Head of caudate nucleus (tissue), 42 donors: ENCODE data around the gene WNT3A.

Experiments used
- DNase-seq, 42 donors: peaks; one replicate each; pipeline versions ENCODE4 v3.0.0 to v3.0.0-alpha.2; 2020 to 2021; ENCODE audit warnings: mixed read lengths in 7 of 42
- intact Hi-C: fragments of 100-400 bp; cut with DNase I; formaldehyde crosslinking; loops from one replicate; pipeline ENCODE4 v1.15.0; 2022

WNT3A gene

DNA sequence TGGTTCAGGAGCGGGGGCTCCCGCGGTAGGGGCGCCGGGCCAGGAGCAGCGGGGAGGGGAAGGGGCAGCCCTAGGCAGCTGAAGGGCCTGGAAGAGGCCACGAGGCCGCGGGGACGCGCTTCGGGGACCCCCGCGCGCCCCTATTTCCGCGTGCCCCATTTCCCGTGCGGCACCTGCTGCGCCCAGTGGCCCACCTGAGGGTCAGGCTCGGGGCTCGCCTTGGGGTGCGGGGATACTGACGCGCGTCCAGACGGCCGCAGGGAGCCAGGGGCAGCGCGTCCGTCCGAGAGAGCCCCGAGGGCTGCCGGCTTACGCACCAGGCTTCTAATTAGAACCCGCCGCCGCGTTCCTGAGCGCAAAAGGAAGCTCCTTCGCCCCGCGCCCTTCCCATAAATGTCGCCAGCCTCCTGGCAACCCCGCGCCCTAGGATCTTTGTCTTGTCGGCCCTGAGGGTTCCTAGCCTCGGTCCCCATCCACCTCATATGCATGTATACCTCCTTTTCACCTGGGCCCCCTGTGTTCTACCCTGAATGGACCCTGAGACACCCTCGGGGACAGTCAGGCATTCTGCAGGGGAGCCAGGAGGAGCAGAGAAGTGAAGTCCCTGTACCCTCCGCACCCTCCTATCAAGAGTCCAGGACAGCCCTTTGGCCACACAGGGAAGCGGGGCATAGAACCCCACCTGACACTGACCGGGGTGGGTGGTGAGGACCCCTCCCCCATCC is 1.8 kb downstream of the WNT3A start:
- intact Hi-C loops, result no loop called here
- DNase-seq, result peak in 6 of 42 donors; percentile 2 to 30 (median 15)

DNA sequence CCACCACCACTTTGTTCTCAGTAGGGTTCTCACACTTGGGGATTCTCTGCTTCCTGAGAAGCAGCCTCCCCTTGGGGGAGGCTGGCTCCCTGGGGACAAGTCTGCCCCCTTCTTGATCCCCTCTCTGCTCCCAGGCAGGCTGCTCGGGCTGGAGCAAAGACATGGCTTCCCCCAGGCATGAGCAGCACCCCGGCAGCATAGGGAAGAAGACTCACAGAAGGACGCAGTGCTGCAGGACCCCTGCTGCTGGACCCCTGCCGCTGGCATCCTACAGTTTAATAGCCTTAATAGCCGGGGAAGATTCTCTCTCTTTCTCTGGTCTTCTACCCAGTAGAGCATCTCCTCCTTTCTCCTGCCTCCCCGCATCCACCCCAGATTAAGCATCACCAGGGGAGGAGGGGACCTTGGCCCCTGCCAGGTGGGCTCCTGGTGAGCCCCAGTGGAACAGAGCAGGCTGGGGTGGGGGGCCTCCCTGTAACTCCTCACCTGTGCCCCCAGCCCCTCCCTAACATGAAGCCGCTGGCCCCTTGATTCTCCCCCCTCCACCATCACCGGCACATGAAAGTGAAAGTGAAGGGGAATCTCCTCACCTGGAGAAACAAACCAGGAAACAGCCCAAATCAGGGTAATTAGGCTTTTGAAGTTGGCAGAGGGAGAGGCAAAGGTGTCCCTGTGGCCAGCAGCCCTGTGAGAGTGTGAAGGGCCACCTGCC is 2.5 kb downstream of the WNT3A start:
- peak in 5 of 42 donors; percentile 3 to 30 (median 14) for DNase-seq
- intact Hi-C loops, result no loop called here

DNA sequence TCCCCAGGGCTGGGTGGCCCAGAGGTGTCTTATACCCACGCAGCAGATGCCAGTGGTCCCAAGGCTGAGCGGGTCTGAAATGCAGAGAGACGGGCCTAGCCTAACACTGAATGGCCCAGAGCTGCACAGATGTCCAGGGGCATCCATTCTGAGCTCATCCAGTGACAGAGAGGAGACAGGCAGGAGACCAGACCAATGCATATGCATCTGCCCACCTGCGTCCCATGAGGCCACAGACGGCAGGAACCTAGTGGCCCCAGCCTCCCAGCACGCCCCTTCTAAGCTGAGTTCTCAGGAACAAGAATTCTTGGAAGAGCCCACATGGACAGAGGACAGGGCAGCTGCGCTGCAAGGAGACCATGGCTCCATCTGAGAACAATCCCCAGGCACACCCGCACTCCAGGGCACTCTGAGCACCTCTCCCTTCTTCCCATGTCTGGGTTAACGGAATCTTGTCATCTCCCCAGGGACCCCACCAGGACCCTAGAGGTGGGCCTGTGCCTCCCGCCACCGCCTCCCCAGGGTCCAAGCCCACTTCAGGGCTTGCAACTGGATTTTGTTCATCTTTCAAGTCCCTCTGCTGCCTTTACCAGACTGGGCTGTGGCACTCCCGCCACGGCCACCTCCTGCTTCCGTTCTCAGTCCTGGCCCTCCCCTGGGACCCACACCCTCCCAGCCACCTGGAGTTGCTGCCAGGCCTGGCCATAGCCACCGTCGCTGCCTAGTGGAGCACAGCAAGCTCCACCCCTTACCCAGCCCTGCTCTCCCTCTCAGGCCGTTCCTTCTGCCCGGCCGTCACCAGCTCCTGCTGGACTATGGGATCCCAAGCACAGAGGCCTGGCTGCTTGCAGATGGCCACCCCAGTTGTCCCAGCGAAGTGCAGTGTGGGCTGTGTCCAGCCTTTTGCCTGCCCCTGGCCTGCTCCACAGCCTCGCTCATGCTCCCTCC is 3.3 kb downstream of the WNT3A start:
- intact Hi-C loops, result no loop called here
- DNase-seq, result peak in 6 of 42 donors; percentile 6 to 39 (median 20)

DNA sequence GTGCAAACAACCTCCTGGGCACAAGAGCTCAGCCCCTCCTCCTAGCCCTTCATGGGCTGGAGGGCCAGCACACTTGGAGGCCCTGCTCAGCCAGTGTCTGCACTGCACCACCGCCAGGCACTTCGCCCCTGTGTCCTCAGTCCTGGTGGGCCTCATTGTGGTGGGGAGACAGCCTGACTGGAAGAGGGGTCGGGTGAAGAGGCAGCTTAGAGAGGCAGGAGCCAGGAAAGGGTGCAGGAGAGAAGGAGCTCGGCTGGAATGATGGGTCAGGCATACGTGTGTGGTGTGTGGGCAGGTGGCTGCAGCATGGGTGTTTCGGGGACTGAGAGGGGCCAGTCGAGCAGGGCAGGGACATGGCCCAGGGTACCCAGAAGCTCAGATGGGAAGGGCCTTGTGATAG is 4.1 kb downstream of the WNT3A start:
- peak in 5 of 42 donors; percentile 3 to 22 (median 8) for DNase-seq
- intact Hi-C loops, result no loop called here

DNA sequence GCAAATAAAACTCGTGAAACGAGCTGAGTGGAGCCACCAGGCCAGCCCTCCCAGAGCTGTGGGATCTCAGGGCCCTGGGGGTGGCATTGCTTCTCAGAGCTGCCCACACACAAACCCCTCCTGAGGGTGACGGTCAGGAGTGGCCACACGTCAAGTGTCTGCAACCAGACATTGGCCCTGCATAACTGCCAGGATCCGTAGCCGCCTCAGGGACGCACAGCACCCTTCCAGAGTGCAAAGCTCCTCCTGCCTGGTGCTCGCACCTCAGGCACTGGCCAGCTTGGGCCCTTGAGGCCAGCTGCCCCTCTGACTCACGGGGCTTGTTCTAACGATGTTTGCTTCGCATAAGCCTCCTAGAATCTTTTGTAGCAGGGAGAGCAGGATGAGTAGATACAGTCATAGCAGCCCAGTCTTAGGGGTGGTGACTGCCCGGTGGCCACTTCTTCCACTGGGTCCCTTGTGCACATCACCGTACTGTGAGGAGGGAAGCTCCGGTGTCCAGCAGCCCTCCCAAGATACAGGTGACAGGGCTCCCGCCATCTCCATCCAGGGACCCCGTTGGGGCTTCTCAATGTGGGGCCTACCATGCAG is 5.0 kb downstream of the WNT3A start:
- DNase-seq, result peak in 10 of 42 donors; percentile 3 to 39 (median 8)
- intact Hi-C loops, result no loop called here

DNA sequence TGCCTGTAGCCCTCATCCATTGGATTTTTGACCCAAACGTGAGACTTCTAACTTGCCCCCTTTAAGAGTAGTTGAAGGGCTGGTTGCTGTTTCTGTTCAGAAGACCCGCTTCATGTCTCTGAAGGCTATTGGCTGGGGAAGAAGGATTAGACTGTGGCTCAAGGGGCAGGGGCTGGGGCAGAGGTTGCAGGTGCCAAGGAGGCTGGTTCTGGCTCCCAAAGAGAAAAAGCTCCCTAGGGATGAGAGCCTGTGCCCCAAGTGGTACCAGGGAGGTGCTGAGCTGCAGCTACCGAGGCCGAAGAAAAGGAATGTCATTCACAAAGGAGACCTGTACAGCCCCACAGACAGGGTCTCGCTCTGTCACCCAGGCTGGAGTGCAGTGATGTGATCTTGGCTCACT is 5.8 kb downstream of the WNT3A start:
- DNase-seq, result peak in 3 of 42 donors; percentile 1 to 15 (median 10)
- intact Hi-C loops, result no loop called here

DNA sequence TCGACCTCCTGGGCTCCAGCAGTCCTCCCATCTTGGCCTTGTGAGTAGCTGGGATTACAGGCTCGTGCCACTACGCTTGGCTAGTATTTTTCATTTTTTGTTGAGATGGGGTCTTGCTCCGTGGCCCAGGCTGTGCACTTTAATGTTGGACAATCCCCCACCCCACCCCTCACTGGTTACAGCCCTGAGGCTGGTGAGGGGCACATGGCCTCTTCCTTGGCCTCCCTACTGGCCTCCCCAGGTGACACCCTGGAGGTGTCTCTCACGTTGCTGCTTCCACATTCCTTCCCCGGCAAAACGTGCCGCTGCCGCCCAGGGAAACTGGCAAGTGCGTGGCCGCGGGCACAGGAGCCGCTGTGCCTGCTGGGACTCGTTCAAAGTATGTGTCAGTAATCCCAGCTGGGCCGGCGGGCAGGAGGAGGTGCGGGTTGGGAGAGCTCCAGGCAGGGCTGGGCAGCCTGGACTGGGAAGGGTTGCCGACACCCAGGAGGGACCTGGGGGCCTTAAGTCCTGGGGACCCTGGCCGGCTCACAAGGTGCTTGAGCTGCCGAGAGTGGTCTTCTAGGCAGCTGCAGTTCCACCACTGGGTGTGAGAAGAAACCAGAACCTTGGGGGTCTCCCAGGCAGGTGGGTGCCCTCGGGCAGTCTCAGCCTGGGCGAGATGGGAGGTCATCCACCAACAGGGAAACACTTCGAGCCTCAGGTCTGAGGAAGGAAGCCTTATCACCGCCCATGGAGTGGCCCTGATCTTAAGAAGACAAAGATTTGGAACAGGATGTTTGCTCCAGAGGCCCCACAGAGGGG is 6.5 kb downstream of the WNT3A start:
- intact Hi-C loops, result no loop called here
- DNase-seq, result peak in 11 of 42 donors; percentile 4 to 43 (median 13)

DNA sequence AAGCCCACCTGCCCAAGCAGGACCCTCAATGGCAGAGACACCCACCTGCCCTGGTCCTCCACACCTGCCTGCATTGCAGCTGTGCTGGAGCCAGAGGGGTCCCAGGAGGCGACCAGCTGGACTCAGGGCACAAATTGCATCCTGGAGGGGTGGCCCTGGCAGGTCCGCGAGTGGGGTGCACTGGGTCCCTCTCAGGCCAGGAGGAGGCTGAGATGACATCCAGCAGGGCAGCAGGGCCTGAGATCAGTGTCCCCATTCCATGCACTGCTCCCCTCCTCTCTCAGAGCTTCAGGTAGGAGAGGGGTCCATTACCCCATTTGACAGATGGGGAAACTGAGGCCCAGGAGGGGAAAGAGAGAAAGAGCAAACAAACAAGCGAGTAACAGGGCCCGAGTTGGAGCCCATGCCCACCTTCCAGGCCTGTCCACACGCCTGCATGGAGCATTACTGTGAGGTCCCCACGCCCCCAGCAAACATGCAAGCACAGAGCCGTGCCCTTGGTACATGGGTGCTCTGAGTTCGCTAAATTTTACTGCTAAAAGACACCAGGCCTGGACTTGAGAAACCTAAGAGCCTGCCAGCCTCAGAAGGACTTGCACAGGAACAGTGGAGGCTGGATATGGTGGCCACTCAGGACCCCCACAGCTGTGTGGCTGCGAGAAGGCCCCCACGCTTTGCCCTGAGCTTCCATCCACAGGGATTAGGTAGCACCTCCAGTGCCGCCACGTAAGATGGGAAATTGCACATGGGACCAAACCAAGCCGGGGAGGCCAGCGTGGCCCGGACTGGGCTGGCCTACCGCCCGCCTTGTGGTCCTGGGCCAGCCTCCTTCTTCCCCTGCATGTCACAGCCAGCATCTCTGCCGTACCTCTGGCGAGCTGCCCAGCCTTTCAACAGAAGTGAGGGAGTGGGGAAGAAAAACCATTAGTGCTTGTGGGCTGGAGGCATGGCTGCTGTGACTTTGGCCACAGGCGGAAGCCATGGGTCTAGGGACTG is 7.4 kb downstream of the WNT3A start:
- intact Hi-C loops, result no loop called here

DNA sequence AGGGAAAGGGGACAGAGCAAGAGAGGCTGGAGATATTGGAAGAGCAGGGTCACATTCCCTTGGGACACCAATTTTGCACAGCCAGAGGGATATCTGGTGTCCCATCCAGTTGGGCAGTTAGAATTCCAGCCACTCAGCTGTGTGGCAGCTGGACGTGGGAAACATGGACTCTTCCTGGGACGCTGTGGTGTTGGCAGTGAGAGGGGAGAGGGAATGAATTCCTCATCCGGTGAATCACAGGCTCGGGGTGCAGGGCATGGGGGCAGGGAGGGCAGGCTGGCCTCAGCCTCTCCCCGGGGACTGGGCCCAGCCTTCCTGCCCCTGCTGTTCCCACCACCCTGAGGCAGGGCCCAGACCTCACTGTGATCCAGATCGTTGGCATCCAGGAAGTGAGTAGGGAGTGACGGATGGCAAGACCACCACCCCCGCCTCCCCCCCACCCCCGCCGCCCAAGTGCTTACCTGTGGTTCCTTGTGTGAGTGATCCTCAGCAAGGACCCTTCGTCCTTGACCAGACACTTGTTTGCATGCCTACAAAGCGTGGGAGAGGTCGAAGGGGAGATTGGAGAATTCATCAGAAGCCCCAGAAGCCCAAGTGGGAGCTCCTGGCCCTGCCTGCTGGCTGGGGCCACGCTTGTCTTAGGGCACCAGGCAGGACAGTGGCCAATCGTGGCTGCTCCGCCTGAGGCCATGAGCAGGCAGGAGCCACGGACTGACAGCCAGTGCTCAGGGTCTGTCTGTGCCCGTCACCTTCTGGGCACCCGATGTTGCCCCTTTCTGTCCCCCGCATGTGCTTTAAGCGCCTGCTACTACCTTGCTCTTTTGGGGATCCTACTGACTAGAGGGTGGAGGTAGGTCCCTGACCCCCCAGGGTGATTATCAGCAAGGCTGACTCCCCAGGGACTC is 8.7 kb downstream of the WNT3A start:
- DNase-seq, result peak in 15 of 42 donors; percentile 1 to 23 (median 6)
- intact Hi-C loops, result no loop called here

More for the DNA sequence above, 7.4 kb downstream of the WNT3A start:
- DNase-seq, result peak in 28 of 42 donors; percentile 4 to 63 (median 24)

DNA sequence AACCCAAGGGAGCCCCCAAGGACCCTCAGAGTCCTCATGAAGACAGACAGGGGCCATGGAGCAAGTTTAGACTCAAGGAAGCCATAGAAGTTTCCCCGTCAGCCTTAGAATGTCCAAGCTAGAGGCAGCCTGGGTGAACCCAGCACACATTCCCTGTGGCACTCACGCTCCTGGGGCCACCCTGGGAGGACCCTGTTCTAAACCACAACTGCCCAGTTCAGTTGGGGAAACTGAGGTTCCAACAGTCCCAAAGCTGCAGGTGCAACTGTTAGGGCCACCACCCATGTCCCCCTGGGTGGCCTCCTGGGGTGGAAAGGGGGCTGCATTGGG is 9.3 kb downstream of the WNT3A start:
- DNase-seq, result peak in 11 of 42 donors; percentile 1 to 13 (median 3)
- intact Hi-C loops, result no loop called here

DNA sequence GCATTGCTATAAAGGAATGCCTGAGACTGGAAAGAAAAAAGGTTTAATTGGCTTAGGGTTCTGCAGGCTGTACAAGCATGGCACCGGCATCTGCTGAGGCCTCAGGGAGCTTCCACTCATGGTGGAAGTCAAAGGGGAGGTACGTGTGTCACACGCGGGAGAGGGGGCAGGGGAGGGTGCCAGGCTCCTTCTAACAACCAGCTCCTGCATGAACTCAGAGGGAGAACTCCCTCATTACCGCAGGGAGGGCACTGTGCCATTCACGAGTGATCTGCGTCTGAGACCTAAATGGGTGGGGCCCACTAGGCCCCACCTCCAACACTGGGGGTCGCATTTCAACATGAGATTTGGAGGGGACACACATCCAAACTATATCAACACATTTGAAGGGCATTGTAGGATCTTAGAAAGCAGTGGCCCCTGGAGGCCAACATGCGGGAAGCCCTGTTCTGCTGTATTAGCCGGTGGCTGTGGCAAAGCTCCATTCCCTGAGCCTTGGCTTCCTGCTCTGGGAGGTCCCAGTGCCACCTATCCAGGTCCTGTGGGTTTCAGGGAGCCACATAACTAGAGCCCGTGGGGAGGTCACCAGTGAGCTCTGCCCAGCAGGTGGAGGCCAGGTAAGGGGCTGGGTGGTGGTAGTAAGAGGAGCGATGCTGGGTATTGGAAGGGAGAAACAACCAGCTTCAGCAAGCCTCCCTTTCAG is 10.0 kb downstream of the WNT3A start:
- peak in 9 of 42 donors; percentile 0 to 29 (median 2) for DNase-seq
- intact Hi-C loops, result no loop called here

DNA sequence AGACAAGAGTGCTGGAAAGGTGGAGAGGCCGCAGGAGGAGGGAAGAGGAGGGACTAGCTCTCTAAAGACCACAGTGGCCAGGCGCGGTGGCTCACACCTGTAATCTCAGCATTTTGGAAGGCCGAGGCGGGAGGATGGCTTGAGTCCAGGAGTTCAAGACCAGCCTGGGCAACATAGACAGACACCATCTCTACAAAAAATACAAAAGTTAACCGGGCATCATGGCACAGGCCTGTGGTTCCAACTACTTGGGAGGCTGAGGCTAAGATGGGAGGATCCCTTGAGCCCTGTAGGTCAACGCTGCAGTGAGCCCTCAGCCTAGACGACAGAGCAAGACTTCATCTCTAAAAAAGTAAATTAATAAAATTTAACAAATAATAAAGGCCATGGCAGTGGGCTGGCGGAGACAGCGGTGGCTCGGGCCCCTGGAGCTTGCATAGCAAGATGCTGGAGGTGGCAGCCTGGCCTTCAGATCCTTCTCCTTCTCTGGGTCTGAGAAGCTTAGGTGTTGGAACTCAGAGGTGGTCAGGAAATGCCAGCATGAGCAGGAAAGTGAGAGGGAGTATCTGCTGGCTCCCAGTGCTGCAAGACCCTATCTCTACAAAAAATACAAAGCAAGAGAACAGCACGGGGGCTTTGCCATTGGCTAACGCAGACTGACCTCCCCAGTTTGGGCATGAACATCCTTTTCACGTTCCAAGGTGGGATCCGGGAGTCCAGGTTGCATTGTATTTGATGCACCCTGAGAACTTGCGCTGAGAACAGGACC is 10.7 kb downstream of the WNT3A start:
- intact Hi-C loops, result no loop called here
- DNase-seq, result peak in 9 of 42 donors; percentile 2 to 26 (median 5)

DNA sequence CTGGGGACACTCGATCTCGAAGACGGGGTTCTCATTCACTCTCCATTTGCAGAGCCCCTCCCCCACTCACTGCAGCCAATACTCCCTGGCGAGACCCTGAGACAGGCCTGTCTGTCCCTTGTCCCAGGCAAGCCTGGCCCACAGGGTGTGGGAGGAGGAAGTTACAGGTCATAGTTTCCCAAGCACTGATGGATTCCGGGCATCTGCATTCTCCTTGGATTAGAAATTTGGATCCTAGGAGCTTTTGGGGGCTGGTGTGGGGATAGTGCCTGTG is 11.3 kb downstream of the WNT3A start:
- intact Hi-C loops, result no loop called here
- peak in 8 of 42 donors; percentile 5 to 19 (median 10) for DNase-seq

DNA sequence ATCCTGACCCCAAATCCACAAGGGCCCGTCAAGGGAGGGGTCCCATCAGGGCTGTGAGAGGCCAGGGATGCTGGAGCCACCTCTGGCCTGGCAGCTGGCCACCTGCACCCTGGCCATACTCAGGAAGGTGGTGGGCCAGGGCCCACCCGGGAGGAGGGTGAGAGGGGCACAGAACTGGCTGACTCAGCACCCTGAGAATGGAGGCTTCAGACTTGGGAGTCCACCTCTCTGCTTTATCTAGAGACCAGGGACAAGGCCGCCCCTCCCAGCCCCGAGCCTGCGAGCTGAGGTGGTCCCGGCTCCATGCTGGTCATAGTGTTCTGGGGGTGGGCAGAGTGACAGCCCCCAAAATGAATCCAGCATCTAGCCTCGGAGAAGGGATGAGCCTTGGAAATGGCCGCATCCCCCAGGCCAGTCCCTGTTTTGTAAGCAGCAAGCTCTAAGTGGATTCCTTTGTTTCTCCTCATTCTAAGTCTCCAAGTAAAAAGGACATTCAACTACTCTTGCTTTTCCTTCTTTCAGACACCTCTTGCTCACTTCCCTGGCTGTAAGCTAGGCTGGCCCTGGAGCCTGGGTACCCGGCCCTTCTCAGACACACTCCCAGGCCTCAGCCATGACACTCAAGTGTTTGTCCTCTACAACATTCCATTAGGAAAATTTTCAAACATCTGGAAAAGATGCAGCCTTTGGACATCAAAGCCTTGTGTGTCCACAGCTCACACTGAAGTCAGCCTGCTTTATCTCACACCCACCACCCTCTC is 12.3 kb downstream of the WNT3A start:
- intact Hi-C loops, result no loop called here
- DNase-seq, result peak in 13 of 42 donors; percentile 1 to 25 (median 6)
